ENCODE results near the gene STK24. TPM values are rescaled to one million over a fixed set of nuclear protein-coding genes. Genes with fewer than 3 reads are reported as not detected.

Gene STK24
- total and polyA plus RNA-seq, 2 of the 8 experiments (the other 6 are each of a cell fraction or from before 2014, with no cell fraction given): 62.8 to 143 TPM

DNA sequence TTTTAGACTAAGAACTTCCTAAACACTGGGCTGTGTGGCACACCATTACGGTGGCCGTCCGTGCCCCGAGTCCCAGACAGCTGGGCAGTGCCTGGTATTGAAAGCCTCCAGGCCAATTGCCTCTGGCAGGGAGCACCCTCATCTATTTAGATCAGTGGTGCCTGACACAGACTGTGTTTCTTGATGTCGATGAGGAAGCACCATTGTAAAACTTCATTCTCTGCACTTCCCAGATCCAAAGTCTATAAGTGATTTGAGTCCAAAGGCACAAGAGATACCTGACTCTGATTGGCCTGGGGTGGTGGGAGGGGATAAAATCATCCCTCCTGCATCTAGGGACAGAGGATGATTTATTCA is 8.5 kb upstream of the STK24 start:
- Histone ChIP-seq H3K79me1 (ENCODE audit: low read depth, low read length) (no peaks in the 10 kb centered on the region), H4K20me1 (replicated peaks in 1 of 2; ENCODE audit: control insufficient read depth in 1 of 2, insufficient read depth in 2 of 2, low read length in 2 of 2) (no peaks in the 10 kb centered on the region), H3K9me3 (ENCODE audit: insufficient read depth in 2 of 2, low read depth in 1 of 2, low read length in 1 of 2) (no peaks in the 10 kb centered on the region), H3K9ac (replicated peaks in 1 of 4; ENCODE audit: extremely low read depth in 1 of 4, low read depth in 3 of 4, low read length in 3 of 4) (no peak overlapping the region), H2BK20ac (ENCODE audit: low read length) (no peak overlapping the region), H3K56ac (replicated peaks; ENCODE audit: insufficient read length, low read depth, low read length) (no peak overlapping the region), H3K4me1 (replicated peaks in 1 of 4; ENCODE audit: control insufficient read depth in 3 of 4, insufficient read depth in 4 of 4, low read length in 3 of 4) (peaks cover 0 to 2% (median 1%) of the 10 kb centered on the region in 4 experiments; a peak in 1 of 7 replicates), H3K23me2 (ENCODE audit: low read depth, low read length) (no peaks in the 10 kb centered on the region), H4K91ac (replicated peaks; ENCODE audit: insufficient read length, low read length) (no peak overlapping the region), H2BK5ac (ENCODE audit: low read depth, low read length) (no peak overlapping the region), H3K4ac (replicated peaks; ENCODE audit: insufficient read length, low read depth, low read length) (no peak overlapping the region), H3K79me2 (ENCODE audit: control insufficient read depth in 1 of 2, insufficient read depth in 2 of 2, low read length in 2 of 2) (no peaks in the 10 kb centered on the region), H3K23ac (ENCODE audit: insufficient read length) (no peak overlapping the region), H2AK5ac (ENCODE audit: low read depth, low read length) (no peak overlapping the region), H4K8ac (ENCODE audit: extremely low read depth, insufficient read depth, low read length) (no peak overlapping the region), H3K4me2 (ENCODE audit: insufficient read depth in 1 of 2, low read depth in 2 of 2, low read length in 2 of 2) (no peak overlapping the region), H2AFZ (ENCODE audit: low read length) (0 out of 2 replicates have a peak overlapping the region, but pooled peaks have one; percentile 38), H4K5ac (ENCODE audit: insufficient read length, low read depth, low read length) (no peak overlapping the region), H3K14ac (ENCODE audit: insufficient read length) (no peak overlapping the region), H2BK12ac (ENCODE audit: low read depth, low read length) (no peak overlapping the region), H2BK15ac (ENCODE audit: low read length) (no peak overlapping the region), H3K27me3 (replicated peaks in 1 of 4; ENCODE audit: control insufficient read depth in 3 of 4, extremely low read depth in 1 of 4, insufficient read depth in 3 of 4, low read length in 3 of 4) (no peaks in the 10 kb centered on the region), H3K27ac (ENCODE audit: low read depth, low read length) (no peak overlapping the region), H3K4me3 (ENCODE audit: extremely low read depth in 1 of 4, insufficient read depth in 2 of 4, low read depth in 3 of 4, low read length in 4 of 4) (no peak overlapping the region), H3K18ac (ENCODE audit: extremely low read depth, low read length) (no peak overlapping the region), H2BK120ac (replicated peaks; ENCODE audit: low read depth, low read length) (no peak overlapping the region), H3K36me3 (ENCODE audit: control insufficient read depth in 2 of 4, insufficient read depth in 4 of 4, low read length in 3 of 4) (no peaks in the 10 kb centered on the region)
- FAIRE-seq (no peak), DNase-seq (ENCODE audit: low read depth in 1 of 2, low spot score in 2 of 2) (no peak)
- 94% methylated on average over 5 of the region's 5 CpGs; no CpG with 5 or more reads in 1 of the 2 experiments for WGBS, 2 experiments (ENCODE audit: extremely low coverage in 1 of 2, insufficient coverage in 1 of 2, insufficient read length in 1 of 2, insufficient replicate concordance in 2 of 2, low coverage in 1 of 2, low lambda C conversion rate in 2 of 2, missing lambda C conversion rate in 1 of 2)
- ChIA-PET CTCF (ENCODE audit: partially characterized antibody) (interaction anchor here (1.4 to 7.6 kb wide), 2 partner anchors 14 to 88 kb away, joined by 3 to 37 read pairs; no protein-coding TSS in a partner anchor), POLR2A (ENCODE audit: partially characterized antibody) (interaction anchor here (1.2 kb wide), 1 partner anchor 14 kb away, joined by 4 read pairs; no protein-coding TSS in a partner anchor)
- no peak for TF ChIP-seq ZNF274 (IDR thresholded peaks at IDR 0.05; ENCODE audit: borderline replicate concordance, extremely low read depth, low read length)
- no peak for TF ChIP-seq CBX8 (IDR thresholded peaks at IDR 0.05; ENCODE audit: borderline replicate concordance, low read depth, low read length)
- no peak for TF ChIP-seq CBX5 (IDR thresholded peaks at IDR 0.05; ENCODE audit: low read depth, low read length)
- TF ChIP-seq SP2 (IDR thresholded peaks at IDR 0.05; ENCODE audit: low read length): no peak
- no peak for TF ChIP-seq SIX5 (IDR thresholded peaks at IDR 0.05; ENCODE audit: low read depth, low read length)
- TF ChIP-seq ATF2 (IDR thresholded peaks at IDR 0.05; ENCODE audit: low read length): no peak
- no peak for TF ChIP-seq CEBPB (IDR thresholded peaks at IDR 0.05; ENCODE audit: low read depth, low read length)
- TF ChIP-seq SIRT6 (IDR thresholded peaks at IDR 0.05; ENCODE audit: low read length): no peak
- no peak for TF ChIP-seq TEAD4 (IDR thresholded peaks at IDR 0.05; ENCODE audit: low read depth, low read length)
- TF ChIP-seq RBBP5 (IDR thresholded peaks at IDR 0.05; ENCODE audit: borderline replicate concordance, low read depth, low read length): no peak
- no peak for TF ChIP-seq FOSL1 (IDR thresholded peaks at IDR 0.05; ENCODE audit: insufficient read depth, low read depth, low read length)
